Endothelial cell of umbilical vein (primary cell): Measurements from ENCODE around the gene CD93. TPM values are rescaled to one million over a fixed set of nuclear protein-coding genes. Genes with fewer than 3 reads are reported as not detected.

ENCODE experiments used
- BruUV-seq: library from RNA; stranded (reverse); fragments of 400-500 nt; replicated peaks from 2 replicates; lab custom pipeline; 2021; lab: Mats Ljungman, UMichigan
- CTCF ChIA-PET: fragments of 300-600, 350-600 bp; sonication (Branson Sonifier 250); formaldehyde crosslinking; loops from one replicate; lab custom pipeline; 2021; ENCODE audit warnings: antibody characterized with exemption, inconsistent platforms; lab: Charles Lee
- POLR2A ChIA-PET: fragments of 300-600, 350-600 bp; sonication (Branson Sonifier 250); formaldehyde crosslinking; loops from one replicate; lab custom pipeline; 2021; ENCODE audit warnings: antibody characterized with exemption, inconsistent platforms; lab: Charles Lee
- DNase-seq: peaks from one replicate; pipeline ENCODE4 v3.0.0-alpha.2; 2011; ENCODE audit warnings: low read depth, low spot score
- FAIRE-seq: peaks from 2 replicates; lab custom pipeline; 2011; peaks lifted over from hg19 to GRCh38; lab: Jason Lieb, UNC
- H2AFZ ChIP-seq: 2 replicates; pipeline ENCODE4 v1.6.0; 2012; ENCODE audit warnings: low read depth, low read length, control low read depth, inconsistent platforms
- H3K27ac ChIP-seq: 2 replicates; pipeline ENCODE4 v1.5.1; 2011; ENCODE audit warnings: low read depth, mild to moderate bottlenecking, control low read depth, low read length, moderate library complexity; ENCODE audit not compliant: insufficient read depth
- H3K27me3 ChIP-seq, 2 experiments: 2 replicates each; pipeline versions ENCODE4 v1.6.0 to v1.6.1; 2011; ENCODE audit warnings: low read length in 2 of 2, mixed read lengths in 1 of 2; ENCODE audit not compliant: control insufficient read depth in 2 of 2, insufficient read depth in 2 of 2
- H3K36me3 ChIP-seq, 2 experiments: 2 replicates in 1 of 2; 3 replicates in 1 of 2; pipeline ENCODE4 v1.5.1; 2011; ENCODE audit warnings: low read length in 2 of 2, mild to moderate bottlenecking in 1 of 2, moderate library complexity in 1 of 2; ENCODE audit not compliant: control insufficient read depth in 2 of 2, insufficient read depth in 2 of 2; ENCODE audit errors: extremely low read depth in 1 of 2
- H3K4me1 ChIP-seq: 3 replicates; pipeline ENCODE4 v1.5.1; 2011; ENCODE audit warnings: mild to moderate bottlenecking, low read length; ENCODE audit not compliant: control insufficient read depth, insufficient read depth; ENCODE audit errors: extremely low read depth
- H3K4me2 ChIP-seq: 2 replicates; pipeline ENCODE4 v1.6.1; 2011; ENCODE audit warnings: low read length, control low read depth, mixed read lengths; ENCODE audit not compliant: insufficient read depth
- H3K4me3 ChIP-seq, 3 experiments: fragments of 200-600 bp in 1 of 3; sonication (generic), shearing (Covaris generic) in 1 of 3; replicated peaks in 1 of 3; 2 replicates each; pipeline ENCODE4 v1.5.1; 2011 to 2016; ENCODE audit warnings: control low read depth in 3 of 3, low read length in 3 of 3, mild to moderate bottlenecking in 2 of 3, inconsistent platforms in 1 of 3, low read depth in 1 of 3, moderate library complexity in 1 of 3; ENCODE audit not compliant: insufficient read depth in 1 of 3
- H3K79me2 ChIP-seq: 2 replicates; pipeline ENCODE4 v1.6.0; 2012; ENCODE audit warnings: low read length, inconsistent platforms; ENCODE audit not compliant: control insufficient read depth, insufficient read depth
- H3K9ac ChIP-seq: replicated peaks from 2 replicates; pipeline ENCODE3; 2011; ENCODE audit warnings: low read length, control low read depth; ENCODE audit not compliant: insufficient read depth; ENCODE audit errors: extremely low read depth
- H3K9me1 ChIP-seq: replicated peaks from 3 replicates; pipeline ENCODE4 v1.6.0; 2011; ENCODE audit warnings: mild to moderate bottlenecking, low read length; ENCODE audit not compliant: control insufficient read depth, insufficient read depth; ENCODE audit errors: extremely low read depth
- H3K9me3 ChIP-seq: replicated peaks from 2 replicates; pipeline ENCODE4 v1.5.1; 2012; ENCODE audit warnings: low read length, inconsistent platforms; ENCODE audit not compliant: control insufficient read depth, insufficient read depth
- H4K20me1 ChIP-seq: replicated peaks from 2 replicates; pipeline ENCODE3; 2011; ENCODE audit warnings: mild to moderate bottlenecking, low read length; ENCODE audit not compliant: control insufficient read depth, insufficient read depth; ENCODE audit errors: extremely low read depth
- CTCF ChIP-seq, 2 donors: IDR thresholded peaks; 1 replicate in 1 of 2; 2 replicates in 1 of 2; pipeline ENCODE4 v1.5.1; 2011; ENCODE audit warnings: low read length in 2 of 2, mild to moderate bottlenecking in 2 of 2, moderate library complexity in 2 of 2, control low read depth in 1 of 2, inconsistent platforms in 1 of 2, low read depth in 1 of 2; ENCODE audit not compliant: insufficient read depth in 1 of 2; ENCODE audit errors: extremely low read depth in 1 of 2
- EZH2 ChIP-seq: IDR thresholded peaks from 2 replicates; pipeline ENCODE4 v1.6.1; 2012; ENCODE audit warnings: borderline replicate concordance, low read depth, mild to moderate bottlenecking, moderate library complexity, low read length, inconsistent platforms; ENCODE audit not compliant: severe bottlenecking
- FOS ChIP-seq: IDR thresholded peaks from 2 replicates; pipeline ENCODE4 v1.6.1; 2011; ENCODE audit warnings: mild to moderate bottlenecking, low read length, moderate library complexity, borderline replicate concordance; ENCODE audit not compliant: insufficient read depth
- GATA2 ChIP-seq: IDR thresholded peaks from 2 replicates; pipeline ENCODE4 v1.7.0; 2011; ENCODE audit warnings: low read depth, mild to moderate bottlenecking, moderate library complexity, mixed read lengths, low read length; ENCODE audit not compliant: insufficient read length, insufficient read depth
- JUN ChIP-seq: IDR thresholded peaks from 2 replicates; pipeline ENCODE4 v1.6.1; 2011; ENCODE audit warnings: borderline replicate concordance, low read depth; ENCODE audit not compliant: insufficient read length, insufficient read depth
- MAX ChIP-seq: IDR thresholded peaks from 2 replicates; pipeline ENCODE4 v1.6.1; 2011; ENCODE audit not compliant: insufficient read depth, insufficient read length
- MYC ChIP-seq: IDR thresholded peaks from one replicate; pipeline ENCODE4 v1.6.1; 2011; ENCODE audit warnings: mild to moderate bottlenecking, low read depth, low read length
- POLR2A ChIP-seq: IDR thresholded peaks from 2 replicates; pipeline ENCODE4 v1.6.1; 2012; ENCODE audit warnings: low read depth, mild to moderate bottlenecking, control low read depth, low read length
- POLR2AphosphoS5 ChIP-seq: IDR thresholded peaks from 2 replicates; pipeline ENCODE4 v1.6.1; 2012; ENCODE audit warnings: low read depth, mild to moderate bottlenecking, control low read depth, low read length, moderate library complexity; ENCODE audit not compliant: insufficient read depth
- dilution Hi-C: fragments of 300-500 bp; cut with MboI; formaldehyde crosslinking; loops from one replicate; pipeline ENCODE4 v1.15.0; 2019; ENCODE audit warnings: low sequenced_read_pairs; ENCODE audit not compliant: extremely low pct_ligation_motif_present
- intact Hi-C: fragments of 100-400 bp; cut with micrococcal nuclease; formaldehyde crosslinking; loops from one replicate; pipeline ENCODE4 v1.10.0; 2022
- polyA plus RNA-seq, 4 experiments: library from polyadenylated mRNA; depleted of rRNA in 3 of 4; stranded (reverse) in 3 of 4; unstranded in 1 of 4; fragments of >200 nt; gene quantifications; 2 replicates each; pipeline versions ENCODE4 v1.2.1 to v1.2.3, GENCODE V29; 2011 to 2012; ENCODE audit warnings: missing spikeins in 1 of 4
- total RNA-seq: library from RNA; stranded (reverse); gene quantifications from 2 replicates; pipeline ENCODE4 v1.2.3, GENCODE V29; 2021

CD93 gene
- total and polyA plus RNA-seq, 2 donors (not counting 3 experiments of a cell fraction or from before 2014, with no cell fraction given), result 180 to 413 TPM

GRCh38 chr20:23046431-23046830, 39.7 kb downstream of the CD93 start:
- no peak overlapping the region for H2AFZ ChIP-seq
- no peaks in the 10 kb centered on the region for H3K36me3 ChIP-seq
- BruUV-seq, result TSS peak; percentile 12
- no peak overlapping the region for H3K4me3 ChIP-seq
- intact Hi-C loops (loop anchor here (10.0 kb wide), 1 partner anchor 558 kb away; the partner anchor contains the start of gene CST9), dilution Hi-C loops (loop anchor here (10.0 kb wide), 1 partner anchor 352 kb away; no protein-coding TSS in a partner anchor)
- no peak overlapping the region for H3K9ac ChIP-seq
- FAIRE-seq (no peak), DNase-seq (no peak)
- ChIA-PET POLR2A (no interaction called here), CTCF (interaction anchor here (1.4 to 3.8 kb wide), 5 partner anchors 72 to 355 kb away, joined by 3 to 13 read pairs (median 3); no protein-coding TSS in a partner anchor)
- no peaks in the 10 kb centered on the region for H3K9me1 ChIP-seq
- H3K4me2 ChIP-seq, result no peak overlapping the region
- peaks cover 14% of the 10 kb centered on the region for H3K4me1 ChIP-seq
- no peaks in the 10 kb centered on the region for H4K20me1 ChIP-seq
- H3K9me3 ChIP-seq, result no peaks in the 10 kb centered on the region
- H3K27me3 ChIP-seq, result peaks cover 3 to 12% of the 10 kb centered on the region in 2 experiments
- TF ChIP-seq CTCF (IDR thresholded peaks at IDR 0.05; ENCODE audit: extremely low read depth in 1 of 2, insufficient read depth in 1 of 2, low read depth in 1 of 2, low read length in 2 of 2) (no peak), POLR2AphosphoS5 (no peak), EZH2 (no peak)
- no peak overlapping the region for H3K27ac ChIP-seq
- H3K79me2 ChIP-seq, result no peaks in the 10 kb centered on the region

- Histone ChIP-seq H3K4me1 (peaks cover 8% of the 10 kb centered on the region), H3K9me3 (no peaks in the 10 kb centered on the region), H3K27me3 (peaks cover 13 to 14% of the 10 kb centered on the region in 2 experiments), H3K79me2 (no peaks in the 10 kb centered on the region), H2AFZ (no peak overlapping the region), H3K27ac (no peak overlapping the region), H3K4me2 (no peak overlapping the region), H3K9ac (no peak overlapping the region), H4K20me1 (no peaks in the 10 kb centered on the region), H3K4me3 (no peak overlapping the region), H3K9me1 (no peaks in the 10 kb centered on the region), H3K36me3 (no peaks in the 10 kb centered on the region)
- no peak for DNase-seq
- no peak for TF ChIP-seq POLR2AphosphoS5
- no peak for TF ChIP-seq MYC
- no peak for TF ChIP-seq GATA2
- no peak for TF ChIP-seq MAX
- TF ChIP-seq POLR2A, result no peak
- no peak for TF ChIP-seq JUN
- no peak for TF ChIP-seq CTCF (IDR thresholded peaks at IDR 0.05; ENCODE audit: extremely low read depth in 1 of 2, insufficient read depth in 1 of 2, low read depth in 1 of 2, low read length in 2 of 2)
- no peak for TF ChIP-seq FOS
- no peak for TF ChIP-seq EZH2
- FAIRE-seq, result no peak
- CTCF ChIA-PET, result interaction anchor here (0.8 to 2.1 kb wide), 4 partner anchors 192 to 351 kb away, joined by 3 to 6 read pairs (median 4); no protein-coding TSS in a partner anchor
- dilution Hi-C loops (loop anchor here (10.0 kb wide), 1 partner anchor 349 kb away; no protein-coding TSS in a partner anchor), intact Hi-C loops (loop anchor here (10.0 kb wide), 1 partner anchor 561 kb away; the partner anchor contains the start of gene CST9)
- no TSS peak for BruUV-seq
- POLR2A ChIA-PET, result no interaction called here
Observed at GRCh38 chr20:23043376-23043775, 42.7 kb downstream of the CD93 start.
